ENCODE data around the gene TADA3. TPM values are rescaled to one million over a fixed set of nuclear protein-coding genes. Genes with fewer than 3 reads are reported as not detected.

The TADA3 gene
- total and polyA plus RNA-seq, 8 donors: 13.2 to 29.1 (median 20.1) TPM

DNA sequence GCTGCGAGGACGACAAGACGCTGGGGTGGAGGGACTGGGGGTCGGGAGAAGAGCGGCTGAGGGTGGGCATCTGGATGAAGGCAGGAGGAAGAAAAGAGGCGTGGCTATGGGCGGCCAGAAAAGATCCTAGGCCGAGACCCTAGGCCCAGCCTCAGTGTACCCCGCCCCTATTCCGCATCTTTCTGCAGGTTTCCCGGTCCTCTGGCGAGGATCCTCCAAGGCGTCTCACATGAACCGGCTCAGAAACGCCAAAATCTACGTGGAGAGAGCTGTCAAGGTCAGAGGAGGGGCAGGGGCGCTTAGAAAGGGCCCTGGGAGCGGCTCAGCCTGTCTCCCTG lies 18.1 kb upstream of the TADA3 start:
- DNase-seq: no peak
- intact Hi-C loops (cut with DNase I): no loop called here
- Histone ChIP-seq H3K27me3 (no peaks in the 10 kb centered on the region), H3K4me3 (peak overlapping the region; percentile 60 to 86 (median 80)), H3K4me1 (peaks cover 0 to 13% (median 5%) of the 10 kb centered on the region in 3 donors), H3K36me3 (peaks cover 0 to 5% (median 4%) of the 10 kb centered on the region in 3 donors), H3K9me3 (no peaks in the 10 kb centered on the region), H3K27ac (peak overlapping the region; percentile 86 to 96 (median 94))
- 6% methylated on average over 18 of the region's 18 CpGs for WGBS, 2 donors
- TF ChIP-seq, protein P1, sequence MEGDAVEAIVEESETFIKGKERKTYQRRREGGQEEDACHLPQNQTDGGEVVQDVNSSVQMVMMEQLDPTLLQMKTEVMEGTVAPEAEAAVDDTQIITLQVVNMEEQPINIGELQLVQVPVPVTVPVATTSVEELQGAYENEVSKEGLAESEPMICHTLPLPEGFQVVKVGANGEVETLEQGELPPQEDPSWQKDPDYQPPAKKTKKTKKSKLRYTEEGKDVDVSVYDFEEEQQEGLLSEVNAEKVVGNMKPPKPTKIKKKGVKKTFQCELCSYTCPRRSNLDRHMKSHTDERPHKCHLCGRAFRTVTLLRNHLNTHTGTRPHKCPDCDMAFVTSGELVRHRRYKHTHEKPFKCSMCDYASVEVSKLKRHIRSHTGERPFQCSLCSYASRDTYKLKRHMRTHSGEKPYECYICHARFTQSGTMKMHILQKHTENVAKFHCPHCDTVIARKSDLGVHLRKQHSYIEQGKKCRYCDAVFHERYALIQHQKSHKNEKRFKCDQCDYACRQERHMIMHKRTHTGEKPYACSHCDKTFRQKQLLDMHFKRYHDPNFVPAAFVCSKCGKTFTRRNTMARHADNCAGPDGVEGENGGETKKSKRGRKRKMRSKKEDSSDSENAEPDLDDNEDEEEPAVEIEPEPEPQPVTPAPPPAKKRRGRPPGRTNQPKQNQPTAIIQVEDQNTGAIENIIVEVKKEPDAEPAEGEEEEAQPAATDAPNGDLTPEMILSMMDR (IDR thresholded peaks at IDR 0.05): no peak
- FAIRE-seq: no peak
- peak in 3 of 4 donors; percentile 2 to 15 (median 10) for ATAC-seq

DNA sequence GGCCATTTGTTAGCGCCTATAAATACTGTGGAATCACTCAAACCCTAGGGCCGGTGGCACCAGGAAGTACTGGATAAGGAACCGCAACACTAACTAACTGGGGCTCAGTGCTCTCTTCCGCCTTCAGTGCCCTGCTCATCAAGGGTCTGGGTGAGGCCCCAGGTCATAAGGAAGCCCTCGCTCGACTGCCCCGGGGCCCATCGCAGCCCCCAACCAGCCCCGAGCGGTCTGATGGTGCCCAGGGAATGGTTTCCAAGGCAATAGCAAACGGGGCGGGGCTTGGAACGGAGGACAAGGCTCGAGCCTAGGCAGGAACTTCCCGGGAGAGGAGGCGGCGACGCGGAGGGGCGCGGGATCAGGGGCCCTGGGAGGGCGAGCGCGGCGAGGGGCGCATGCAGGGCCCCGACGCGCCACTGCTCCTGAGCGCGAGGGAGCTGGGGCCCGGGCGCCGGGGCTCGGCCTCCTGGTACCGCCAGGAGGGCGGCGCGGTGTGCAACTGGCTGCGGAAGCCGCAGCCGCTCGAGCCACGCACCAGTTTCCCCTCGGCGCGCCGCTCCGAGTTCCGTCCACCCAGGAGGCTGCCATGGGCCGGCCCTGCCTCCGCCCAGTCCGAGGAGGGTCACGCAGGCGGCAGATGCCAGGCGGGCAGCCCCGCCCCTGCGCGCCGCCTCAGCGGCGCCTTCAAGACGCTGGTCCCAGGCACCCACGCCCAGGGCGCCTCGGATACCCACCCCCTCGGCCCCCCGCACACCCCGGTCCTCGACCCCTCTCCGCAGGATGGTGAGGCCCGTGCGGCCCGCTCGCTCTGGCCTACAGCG lies 17.6 kb upstream of the TADA3 start, which contains the start of gene TTLL3:
TSS of gene TTLL3 (plus strand) at position 648 of the 818 bp plus-strand sequence. CDS start 400 bp downstream, outside the sequence.
- WGBS, 2 donors: 1% methylated on average over 74 to 76 of the region's 76 CpGs
- peak within 1 kb of the TSS; percentile 60 to 86 (median 80) for H3K4me3 ChIP-seq
- no peaks in the 10 kb centered on the region for H3K9me3 ChIP-seq
- ATAC-seq (peak; percentile 81 to 86 (median 85)), FAIRE-seq (no peak), DNase-seq (peak; percentile 71 to 90 (median 80))
- peaks cover 0 to 11% (median 10%) of the 10 kb centered on the region in 3 donors for H3K36me3 ChIP-seq
- intact Hi-C loops (cut with DNase I): no loop called here
- H3K4me1 ChIP-seq: peaks cover 0 to 13% (median 5%) of the 10 kb centered on the region in 3 donors
- peak within 1 kb of the TSS; percentile 86 to 96 (median 94) for H3K27ac ChIP-seq
- TF ChIP-seq, protein P1 (IDR thresholded peaks at IDR 0.05): no peak
- no peaks in the 10 kb centered on the region for H3K27me3 ChIP-seq

DNA sequence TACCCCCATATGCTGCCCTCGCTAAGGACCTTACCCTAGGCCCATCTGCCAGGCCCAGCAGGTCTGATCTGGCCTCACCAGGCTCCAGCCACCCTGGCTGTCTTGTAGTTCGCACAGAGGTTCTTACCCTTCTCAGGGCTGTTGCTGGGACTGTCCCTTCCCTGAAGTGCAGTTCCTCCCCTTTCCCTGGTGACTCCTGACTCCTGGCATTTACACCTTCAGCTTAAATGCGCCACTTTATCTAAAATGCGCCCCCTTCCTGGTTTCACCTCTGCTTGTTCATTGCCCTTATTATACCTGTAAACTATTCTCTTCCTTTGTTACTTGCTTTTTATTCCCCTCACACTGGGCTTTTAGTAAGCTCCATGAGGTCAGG lies 17.0 kb upstream of the TADA3 start:
- Histone ChIP-seq H3K27ac (peak overlapping the region; percentile 86 to 96 (median 94)), H3K4me3 (peak overlapping the region in 2 of 4 donors; percentile 76 to 84), H3K36me3 (peaks cover 0 to 17% (median 16%) of the 10 kb centered on the region in 3 donors), H3K4me1 (peaks cover 0 to 13% (median 5%) of the 10 kb centered on the region in 3 donors), H3K27me3 (no peaks in the 10 kb centered on the region), H3K9me3 (no peaks in the 10 kb centered on the region)
- FAIRE-seq (no peak), DNase-seq (peak in 1 of 6 donors; percentile 32), ATAC-seq (peak; percentile 10 to 49 (median 33))
- TF ChIP-seq, protein P1 (IDR thresholded peaks at IDR 0.05): no peak
- WGBS, 2 donors: 77 to 85% methylated on average over 4 of the region's 4 CpGs
- intact Hi-C loops (cut with DNase I): no loop called here

DNA sequence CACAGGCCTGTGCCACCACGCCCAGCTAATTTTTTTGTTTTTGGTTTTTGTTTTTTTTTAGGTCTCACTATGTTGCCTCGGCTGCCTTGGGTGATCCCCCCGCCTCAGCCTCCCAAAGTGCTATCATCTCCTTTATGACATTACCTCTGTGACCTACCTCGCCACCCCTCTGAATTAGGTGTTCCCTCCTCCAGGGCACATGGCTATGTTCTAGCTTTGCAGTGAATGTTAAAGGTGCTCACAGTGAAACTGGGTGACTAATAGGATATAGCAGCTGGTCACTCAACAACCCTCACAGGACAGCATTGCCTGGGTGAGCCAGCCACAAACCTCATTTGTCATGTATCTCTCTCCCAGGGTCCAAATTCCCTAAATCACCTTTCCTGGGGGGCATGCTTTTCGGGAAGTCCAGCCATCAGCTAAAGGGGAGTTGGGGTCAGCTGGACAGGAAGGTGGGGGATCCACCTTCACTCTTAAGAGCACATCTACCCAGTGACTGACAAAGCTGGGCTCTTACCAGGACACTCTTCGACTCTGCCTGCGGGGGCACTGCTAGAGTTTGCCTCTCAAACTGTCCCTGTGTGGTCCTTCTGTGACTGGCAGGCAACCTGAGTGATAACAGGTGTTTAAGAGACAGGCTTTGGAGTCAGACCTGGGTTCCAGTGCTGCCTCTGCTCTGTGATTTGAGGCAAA lies 16.2 kb upstream of the TADA3 start:
- peaks cover 0 to 13% (median 5%) of the 10 kb centered on the region in 3 donors for H3K4me1 ChIP-seq
- no peaks in the 10 kb centered on the region for H3K9me3 ChIP-seq
- H3K27me3 ChIP-seq: no peaks in the 10 kb centered on the region
- peak overlapping the region; percentile 86 to 96 (median 94) for H3K27ac ChIP-seq
- intact Hi-C loops (cut with DNase I): no loop called here
- no peak overlapping the region for H3K4me3 ChIP-seq
- no peak for FAIRE-seq
- no peak for DNase-seq
- peaks cover 0 to 24% (median 23%) of the 10 kb centered on the region in 3 donors for H3K36me3 ChIP-seq
- TF ChIP-seq, protein P1 (IDR thresholded peaks at IDR 0.05): no peak
- WGBS, 2 donors: 78 to 84% methylated on average over 7 of the region's 7 CpGs
- ATAC-seq: peak in 2 of 4 donors; percentile 8 to 18
